Adipocyte (in vitro differentiated cells): ENCODE data around the gene FN3KRP.
A peak's percentile ranks its signal among the peaks of the same experiment; 100 is the strongest.

Experiments used
- DNase-seq: peaks from one replicate; pipeline ENCODE4 v3.0.0-alpha.2; 2015; ENCODE audit warnings: low read depth
- H3K27me3 ChIP-seq: replicated peaks from 2 replicates; pipeline ENCODE4 v1.7.0; 2013; ENCODE audit warnings: mild to moderate bottlenecking, low read length, moderate library complexity; ENCODE audit not compliant: control insufficient read depth, insufficient read depth
- H3K36me3 ChIP-seq: 2 replicates; pipeline ENCODE4 v1.7.0; 2013; ENCODE audit warnings: low read length, mild to moderate bottlenecking, moderate library complexity; ENCODE audit not compliant: control insufficient read depth, insufficient read depth, severe bottlenecking
- H3K4me1 ChIP-seq: 2 replicates; pipeline ENCODE4 v1.7.0; 2013; ENCODE audit warnings: mild to moderate bottlenecking, low read length, moderate library complexity; ENCODE audit not compliant: control insufficient read depth, insufficient read depth
- H3K4me3 ChIP-seq: 2 replicates; pipeline ENCODE4 v1.7.0; 2013; ENCODE audit warnings: mild to moderate bottlenecking, low read length, moderate library complexity
- H3K9ac ChIP-seq: 2 replicates; pipeline ENCODE4 v1.7.0; 2013; ENCODE audit warnings: mild to moderate bottlenecking, low read length, moderate library complexity
- H3K9me3 ChIP-seq: 2 replicates; pipeline ENCODE4 v1.7.0; 2013; ENCODE audit warnings: mild to moderate bottlenecking, low read length, moderate library complexity; ENCODE audit not compliant: control insufficient read depth

The FN3KRP gene

DNA sequence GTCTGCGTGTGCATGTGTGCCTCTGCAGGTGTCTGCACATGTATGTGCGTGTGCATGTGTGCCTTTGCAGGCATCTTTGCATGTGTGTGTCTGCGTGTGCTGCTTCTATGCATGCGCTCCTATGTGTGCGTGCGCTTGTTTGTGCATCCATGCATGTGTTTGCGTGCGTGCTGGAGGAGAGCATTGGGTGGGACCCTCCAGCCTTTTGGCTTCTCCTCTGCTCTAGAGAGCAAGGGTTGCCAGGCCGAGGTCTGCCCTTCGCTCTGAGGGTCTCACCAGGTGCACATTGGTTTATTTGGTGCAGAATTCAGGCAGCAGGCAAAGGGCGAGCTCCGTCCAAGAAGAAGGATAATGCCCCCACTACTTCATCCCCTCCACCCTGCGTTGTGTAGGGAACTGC lies 17.0 kb upstream of the FN3KRP start:
- peaks cover 5% of the 10 kb centered on the region for H3K9me3 ChIP-seq
- H3K27me3 ChIP-seq, result peaks cover 10% of the 10 kb centered on the region
- H3K4me1 ChIP-seq, result peaks cover 9% of the 10 kb centered on the region
- no peak for DNase-seq
- peak overlapping the region; percentile 83 for H3K4me3 ChIP-seq
- H3K36me3 ChIP-seq, result no peaks in the 10 kb centered on the region
- peak overlapping the region; percentile 70 for H3K9ac ChIP-seq

DNA sequence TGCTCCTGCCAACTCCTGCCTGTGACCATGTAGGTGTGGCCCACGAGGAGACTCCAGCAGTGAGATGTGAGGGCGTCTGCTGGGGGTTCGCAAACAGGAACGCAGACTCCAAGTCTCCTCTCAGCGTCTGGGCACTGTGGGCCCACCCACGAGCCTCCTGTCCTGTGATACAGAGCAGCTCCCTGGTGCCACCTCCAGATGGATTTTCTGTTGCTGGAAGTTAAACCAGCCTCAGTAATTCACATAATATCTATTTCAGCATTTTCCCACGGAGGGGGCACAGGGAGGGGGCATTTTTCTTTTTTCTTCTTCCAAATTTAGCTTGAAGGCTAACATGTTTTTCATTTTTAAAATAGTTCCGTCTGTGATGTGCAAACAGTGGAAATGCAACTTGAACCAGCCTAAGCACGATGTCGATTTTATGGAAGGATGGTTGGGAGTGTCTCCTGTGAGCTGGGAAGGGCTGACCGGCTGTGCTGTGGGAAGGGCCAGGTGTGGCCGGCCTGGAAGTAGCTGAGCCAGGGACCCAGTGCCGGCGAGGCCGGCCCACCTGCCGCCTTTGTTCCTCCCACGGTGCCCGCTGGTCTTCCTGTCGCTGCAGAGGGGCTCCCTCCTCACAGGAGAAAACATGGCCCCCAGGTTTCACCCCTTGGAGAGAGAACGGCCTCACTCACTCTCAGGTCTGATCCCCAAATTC lies 14.1 kb upstream of the FN3KRP start:
- H3K4me3 ChIP-seq, result no peak overlapping the region
- no peaks in the 10 kb centered on the region for H3K36me3 ChIP-seq
- peaks cover 6% of the 10 kb centered on the region for H3K4me1 ChIP-seq
- H3K27me3 ChIP-seq, result peaks cover 20% of the 10 kb centered on the region
- no peak overlapping the region for H3K9ac ChIP-seq
- peak; percentile 25 for DNase-seq
- H3K9me3 ChIP-seq, result no peaks in the 10 kb centered on the region

DNA sequence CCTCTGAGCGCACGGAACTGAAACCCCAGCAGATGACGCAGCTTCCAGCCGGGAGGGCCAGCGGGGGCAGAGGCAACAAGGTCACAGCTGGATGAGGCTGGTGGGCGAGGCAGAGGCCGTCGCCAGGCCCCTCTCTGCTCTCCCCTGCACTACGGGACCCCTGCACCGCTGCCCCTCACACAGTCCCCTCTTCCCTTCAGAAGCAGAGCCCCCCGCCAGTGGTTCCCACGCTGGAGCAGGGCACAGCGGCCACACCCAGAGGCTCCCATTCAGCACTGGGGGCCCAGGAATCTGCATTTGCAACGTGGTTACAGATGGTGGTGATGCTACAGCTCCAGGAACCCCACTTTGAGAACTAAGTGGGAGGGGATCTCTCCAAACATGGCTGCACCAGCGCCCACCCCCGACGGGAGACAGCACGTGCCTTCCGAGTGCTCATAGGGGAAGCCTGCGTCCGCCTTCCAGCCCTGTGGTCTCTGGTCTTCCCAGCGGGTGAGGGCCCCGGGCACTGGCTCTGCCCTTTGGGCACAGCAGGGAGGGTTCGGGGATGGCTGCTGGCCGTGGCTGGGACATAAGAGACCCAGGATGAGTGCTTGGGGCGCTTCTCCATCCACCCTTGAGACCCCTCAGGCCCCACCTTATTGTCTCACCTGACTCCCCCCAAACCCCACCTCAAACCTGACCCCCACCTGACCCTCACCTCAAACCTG lies 13.3 kb upstream of the FN3KRP start:
- no peak for DNase-seq
- Histone ChIP-seq H3K4me1 (peaks cover 4% of the 10 kb centered on the region), H3K36me3 (no peaks in the 10 kb centered on the region), H3K9me3 (no peaks in the 10 kb centered on the region), H3K27me3 (peaks cover 20% of the 10 kb centered on the region), H3K9ac (no peak overlapping the region), H3K4me3 (no peak overlapping the region)

DNA sequence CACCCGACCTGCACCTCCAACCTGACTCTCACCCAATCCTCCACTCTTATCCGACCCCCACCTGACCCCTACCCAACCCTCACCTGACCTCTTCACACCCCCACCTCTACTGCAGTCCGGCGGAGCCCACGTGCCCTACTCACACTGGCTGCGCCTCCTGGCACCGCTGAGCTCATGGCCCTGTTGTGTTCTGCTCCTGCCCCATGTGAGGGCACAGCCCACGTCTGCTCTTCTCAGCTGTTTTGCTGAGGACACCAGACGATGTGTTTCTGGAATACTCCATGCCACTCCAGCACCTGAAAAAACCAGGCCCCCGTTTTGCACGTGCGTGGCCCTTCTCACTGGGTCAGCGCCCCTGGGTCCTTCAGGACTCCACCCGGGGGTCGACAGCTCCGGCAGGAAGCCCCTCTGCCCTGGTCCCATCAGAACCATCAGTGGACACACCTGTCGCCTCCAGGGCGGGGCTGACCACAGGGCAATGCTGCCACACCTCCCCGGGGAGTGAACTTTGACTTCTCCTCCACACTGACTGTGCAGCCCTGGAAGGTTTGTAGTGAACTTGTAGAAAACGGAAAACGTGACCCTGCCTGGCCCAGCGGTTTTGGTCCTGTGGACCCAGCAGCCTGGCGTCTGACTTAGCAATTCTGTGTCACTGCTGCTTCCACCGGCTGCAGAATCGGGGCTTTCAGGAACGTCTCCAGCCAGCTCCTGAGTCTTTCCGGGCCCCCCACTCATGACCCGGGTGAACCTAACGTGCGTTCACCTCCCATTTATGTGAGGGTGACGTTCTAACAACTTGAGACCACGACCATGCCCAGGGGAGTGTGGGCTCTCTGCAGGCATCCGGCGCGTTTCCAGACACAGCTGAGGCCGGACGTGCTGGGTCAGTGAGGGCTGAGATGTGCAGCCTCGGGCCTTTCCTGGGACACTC lies 12.3 kb upstream of the FN3KRP start:
- Histone ChIP-seq H3K9me3 (no peaks in the 10 kb centered on the region), H3K9ac (no peak overlapping the region), H3K4me1 (peaks cover 3% of the 10 kb centered on the region), H3K27me3 (peaks cover 20% of the 10 kb centered on the region), H3K4me3 (no peak overlapping the region), H3K36me3 (no peaks in the 10 kb centered on the region)
- no peak for DNase-seq

DNA sequence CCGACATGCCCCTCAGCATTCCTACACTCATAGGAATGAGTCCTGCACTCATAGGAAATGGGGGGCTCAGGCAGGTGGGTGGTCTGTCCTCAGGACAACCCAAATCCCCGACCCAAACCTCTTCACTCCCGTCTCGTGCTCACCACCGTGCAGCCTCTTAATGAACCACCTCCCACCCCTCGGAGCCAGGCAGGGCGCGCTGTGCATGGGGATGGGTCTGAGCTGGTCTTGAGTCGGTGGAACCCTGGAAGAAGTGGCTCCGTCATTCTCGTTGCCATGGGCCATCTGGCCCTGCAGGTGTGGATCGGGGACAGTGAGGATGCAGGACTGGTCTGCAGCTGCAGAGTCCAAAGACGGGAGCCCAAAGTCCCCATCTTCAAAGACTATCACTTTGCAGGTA lies 11.6 kb upstream of the FN3KRP start:
- no peak for DNase-seq
- Histone ChIP-seq H3K9me3 (no peaks in the 10 kb centered on the region), H3K27me3 (peaks cover 21% of the 10 kb centered on the region), H3K4me3 (no peak overlapping the region), H3K9ac (no peak overlapping the region), H3K36me3 (no peaks in the 10 kb centered on the region), H3K4me1 (no peaks in the 10 kb centered on the region)

DNA sequence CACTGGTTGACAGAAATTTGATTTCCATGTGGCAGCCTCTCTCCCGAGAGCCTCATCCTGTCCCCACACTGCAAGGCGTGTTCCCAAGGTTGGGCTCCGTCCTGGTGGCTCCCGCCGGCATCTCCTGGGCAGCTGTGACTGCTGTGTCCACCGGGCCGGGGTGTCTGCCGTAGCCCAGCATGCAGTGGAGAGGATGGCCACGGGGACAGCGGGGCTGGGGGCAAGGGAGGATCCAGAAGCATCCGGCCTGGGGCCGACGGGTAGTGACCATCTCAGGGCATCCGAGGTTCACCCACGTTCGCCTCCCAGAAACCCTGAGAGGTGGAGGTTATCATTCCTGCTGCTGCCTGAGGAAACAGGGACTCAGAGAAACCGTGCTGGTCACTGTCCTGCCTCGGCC lies 10.8 kb upstream of the FN3KRP start:
- no peak for DNase-seq
- Histone ChIP-seq H3K9ac (no peak overlapping the region), H3K4me3 (no peak overlapping the region), H3K9me3 (no peaks in the 10 kb centered on the region), H3K27me3 (peaks cover 29% of the 10 kb centered on the region), H3K4me1 (no peaks in the 10 kb centered on the region), H3K36me3 (no peaks in the 10 kb centered on the region)

DNA sequence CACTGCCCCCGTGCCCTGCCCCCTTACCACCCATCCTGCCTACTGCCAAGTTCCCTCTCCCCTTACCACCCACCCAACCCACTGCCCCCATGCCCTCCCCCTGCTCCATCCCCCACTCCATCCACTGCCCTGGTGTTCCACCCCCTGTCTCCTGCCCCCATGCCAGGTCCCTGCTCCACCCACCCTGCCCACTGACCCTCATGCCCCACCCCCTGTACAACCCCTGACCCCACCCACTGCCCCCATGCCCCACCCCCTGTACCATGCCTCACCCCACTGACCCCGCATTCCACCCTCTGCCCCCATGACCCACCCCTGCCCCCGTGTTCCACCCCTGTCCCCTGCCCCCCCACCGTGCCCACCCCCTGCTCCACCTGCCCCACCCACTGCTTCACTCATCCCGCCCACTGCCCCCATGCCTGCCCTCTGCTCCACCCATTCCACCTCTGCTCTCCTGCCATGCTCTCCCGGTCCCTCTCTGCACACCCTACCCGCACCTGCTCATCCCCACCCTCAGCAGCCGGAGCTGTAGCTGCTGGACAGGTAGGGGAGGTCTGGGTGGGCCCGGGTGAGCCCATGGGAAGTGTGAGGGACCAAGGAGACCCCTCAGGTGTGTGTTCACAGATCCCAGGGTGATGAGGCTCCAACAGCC lies 7.4 kb upstream of the FN3KRP start:
- Histone ChIP-seq H3K9ac (no peak overlapping the region), H3K36me3 (no peaks in the 10 kb centered on the region), H3K27me3 (peaks cover 35% of the 10 kb centered on the region), H3K9me3 (no peaks in the 10 kb centered on the region), H3K4me3 (no peak overlapping the region), H3K4me1 (no peaks in the 10 kb centered on the region)
- no peak for DNase-seq

DNA sequence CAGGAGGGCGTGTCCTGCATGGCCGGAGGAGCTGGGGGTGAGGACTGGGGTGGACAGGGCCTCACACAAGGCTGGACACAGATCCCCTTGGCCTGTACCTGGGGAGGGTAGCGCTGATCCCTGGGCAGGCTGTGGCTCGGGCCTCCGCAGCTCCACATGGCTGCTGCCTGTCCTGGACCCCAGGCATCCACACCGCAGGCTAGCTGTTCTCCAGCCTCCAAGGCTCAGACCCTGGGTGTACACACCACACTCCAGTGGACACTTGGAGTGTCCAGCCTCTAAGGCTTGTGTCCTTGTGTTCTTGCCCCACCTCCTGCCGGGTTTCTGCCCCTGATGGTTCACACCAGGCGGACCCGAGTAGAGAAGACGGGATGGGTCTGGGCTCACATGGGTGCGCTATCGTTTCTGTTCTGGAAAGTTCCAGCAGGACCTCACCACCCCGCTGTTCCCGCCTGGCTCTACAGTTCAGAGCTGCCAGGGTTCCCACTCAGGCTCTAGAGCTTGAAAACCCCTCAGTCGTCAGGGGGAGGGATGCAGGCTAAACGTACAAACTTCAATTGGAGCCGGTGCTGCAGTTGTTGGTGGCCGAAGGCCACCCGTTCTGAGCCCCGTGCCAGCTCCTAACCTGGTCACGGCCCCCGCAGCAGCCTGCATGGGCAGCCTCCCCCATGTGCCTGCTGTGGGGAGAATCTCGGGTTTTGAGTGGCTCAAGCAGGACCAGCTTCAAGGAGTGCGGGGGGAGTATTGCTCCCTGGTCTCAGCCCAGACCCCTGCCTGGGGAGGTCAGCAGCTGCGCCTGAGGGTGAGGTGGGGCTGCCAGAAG lies 6.6 kb upstream of the FN3KRP start:
- Histone ChIP-seq H3K4me3 (no peak overlapping the region), H3K4me1 (no peaks in the 10 kb centered on the region), H3K36me3 (no peaks in the 10 kb centered on the region), H3K9ac (no peak overlapping the region), H3K9me3 (no peaks in the 10 kb centered on the region), H3K27me3 (peaks cover 29% of the 10 kb centered on the region)
- DNase-seq, result no peak

DNA sequence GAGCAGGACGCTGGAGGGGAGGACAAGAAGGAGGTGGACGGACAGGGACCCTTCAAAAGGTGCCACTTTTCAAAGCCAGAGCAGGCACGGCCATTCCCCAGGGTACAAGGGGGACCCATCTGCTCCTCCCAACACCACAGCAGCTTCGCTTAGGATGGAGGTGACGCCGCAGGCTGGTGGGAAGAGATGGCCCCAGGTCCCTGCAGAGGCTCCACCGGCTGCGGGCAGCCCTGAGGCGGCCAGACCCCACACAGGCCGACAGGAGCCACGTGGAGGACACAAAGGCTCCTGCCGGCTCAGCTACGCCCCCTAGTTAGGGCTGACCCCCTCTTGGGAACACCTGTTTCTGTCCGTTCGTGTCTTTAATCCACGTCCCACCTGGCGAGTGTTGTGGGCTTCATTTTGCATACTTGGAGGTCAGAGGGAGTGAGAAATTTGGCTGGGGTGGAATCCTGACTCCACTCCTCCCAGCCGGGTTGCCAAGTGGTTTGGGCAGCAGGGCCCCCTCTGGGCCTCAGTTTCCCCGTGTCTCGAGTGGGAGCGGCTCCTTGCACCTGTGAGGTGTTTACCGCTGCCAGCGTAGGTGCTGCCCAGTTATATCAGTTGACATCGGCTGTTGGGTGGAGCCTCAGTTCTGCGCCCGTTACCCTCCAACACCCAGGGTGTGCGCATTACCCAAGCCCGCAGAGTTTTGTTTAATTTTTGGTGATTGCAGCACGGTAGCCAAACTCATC lies 5.8 kb upstream of the FN3KRP start:
- Histone ChIP-seq H3K27me3 (peaks cover 21% of the 10 kb centered on the region), H3K4me3 (no peak overlapping the region), H3K9ac (no peak overlapping the region), H3K9me3 (no peaks in the 10 kb centered on the region), H3K36me3 (no peaks in the 10 kb centered on the region), H3K4me1 (peaks cover under 1% of the 10 kb centered on the region)
- DNase-seq, result no peak
